ENCODE results near the gene CCDC148. TPM values are rescaled to one million over a fixed set of nuclear protein-coding genes. Genes with fewer than 3 reads are reported as not detected.

CCDC148 gene
- not detected for polyA plus RNA-seq (2012; ENCODE audit: insufficient read depth, insufficient read length)

DNA sequence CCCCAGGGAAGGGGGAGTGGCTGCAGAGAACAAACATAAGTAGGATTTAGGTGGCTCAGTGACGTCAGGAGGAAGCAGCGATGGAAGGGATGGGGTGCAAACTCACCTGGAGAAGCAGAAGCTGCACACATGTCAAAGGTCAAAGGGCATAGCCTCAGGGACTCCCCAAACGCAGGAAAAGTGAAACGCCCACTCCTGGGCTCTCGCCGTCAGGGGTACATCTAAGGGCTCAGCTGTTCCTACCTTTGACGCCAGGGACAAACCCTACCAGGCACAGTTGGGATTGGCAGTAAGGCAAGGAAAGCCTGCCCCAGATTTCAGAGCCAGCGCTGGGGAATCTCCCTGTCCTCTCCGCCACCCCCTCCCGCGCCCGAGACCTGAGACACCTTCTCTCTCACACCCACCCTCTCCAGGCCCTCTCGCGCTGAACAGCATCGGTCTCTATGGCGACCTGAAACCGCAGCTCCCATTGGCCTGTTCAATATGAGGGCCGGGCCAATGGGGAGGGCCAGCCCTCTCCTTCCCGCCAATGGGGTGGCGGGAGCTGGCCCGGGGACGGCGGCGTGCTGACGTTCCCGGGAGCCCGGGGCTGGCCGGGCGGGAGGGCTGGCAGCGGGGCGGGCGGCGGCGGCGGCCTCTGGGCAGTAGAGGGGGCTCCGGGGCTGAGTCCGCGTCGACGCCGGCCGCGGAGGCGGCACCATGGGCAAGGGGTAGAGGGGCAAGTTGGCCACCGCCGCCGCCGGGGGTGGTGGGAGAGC, at the start of gene CCDC148, which contains the start of gene PKP4:
Gene CCDC148 (minus strand): TSS at position 445 of the 758 bp plus-strand sequence. CDS start 314 bp downstream, at position 131.
Gene PKP4 (plus strand): TSS at position 644 of the 758 bp plus-strand sequence. CDS start 76,233 bp downstream, outside the sequence.
- H3K4me3 ChIP-seq (ENCODE audit: low read length), result peak within 1 kb of the TSS; percentile 73
- peak; percentile 87 for DNase-seq (ENCODE audit: low read depth, low spot score)

DNA sequence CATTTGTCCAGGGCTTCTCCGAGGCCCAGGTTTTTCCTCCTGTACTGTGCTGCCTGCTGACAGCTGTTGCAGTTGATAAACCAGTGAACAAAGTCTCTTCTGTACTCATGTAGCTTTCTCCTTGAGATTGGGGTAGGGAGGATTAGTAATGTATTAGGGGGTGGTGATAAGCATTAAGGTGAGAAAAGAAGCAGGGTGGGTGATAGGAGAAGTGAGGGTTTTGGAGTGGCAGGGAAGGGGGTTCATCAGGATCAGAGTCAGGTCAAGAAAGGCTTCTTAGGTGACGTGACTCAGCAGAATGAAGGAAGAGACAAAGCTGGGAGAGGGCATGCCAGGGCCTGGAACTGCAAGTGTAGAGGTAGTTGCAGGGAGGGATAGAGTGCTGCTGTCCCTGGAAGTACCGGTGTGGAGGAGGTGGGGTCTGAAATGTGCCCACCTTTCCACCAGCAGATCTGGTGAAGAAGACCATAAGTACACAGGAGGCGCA, 48.9 kb upstream of the CCDC148 start:
- DNase-seq (ENCODE audit: low read depth, low spot score), result no peak
- no peak overlapping the region for H3K4me3 ChIP-seq (ENCODE audit: low read length)

- DNase-seq (ENCODE audit: low read depth, low spot score), result no peak
- H3K4me3 ChIP-seq (ENCODE audit: low read length), result no peak overlapping the region
These were observed 47.5 kb upstream of the CCDC148 start for GRCh38 chr2:158504088-158504487.

DNA sequence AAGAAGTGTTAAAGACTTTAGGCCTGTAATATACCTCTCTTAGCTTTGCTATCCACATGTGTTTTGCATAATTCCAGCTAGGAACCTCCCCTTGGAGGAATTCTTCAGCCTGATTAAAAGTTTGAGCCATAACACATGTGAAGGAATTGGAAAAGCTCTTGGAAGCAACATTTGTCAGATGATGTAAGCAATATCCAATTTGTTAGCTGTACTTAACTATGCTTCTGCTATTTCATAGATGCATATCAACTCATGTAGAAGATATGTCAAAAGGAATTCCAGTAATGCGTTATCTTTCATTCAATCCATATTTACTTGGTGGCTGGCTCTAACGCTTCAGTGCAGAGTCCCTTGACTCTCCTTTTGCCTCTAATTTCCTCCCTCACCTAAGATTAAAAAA, 46.4 kb upstream of the CCDC148 start:
- no peak for DNase-seq (ENCODE audit: low read depth, low spot score)
- no peak overlapping the region for H3K4me3 ChIP-seq (ENCODE audit: low read length)

DNA sequence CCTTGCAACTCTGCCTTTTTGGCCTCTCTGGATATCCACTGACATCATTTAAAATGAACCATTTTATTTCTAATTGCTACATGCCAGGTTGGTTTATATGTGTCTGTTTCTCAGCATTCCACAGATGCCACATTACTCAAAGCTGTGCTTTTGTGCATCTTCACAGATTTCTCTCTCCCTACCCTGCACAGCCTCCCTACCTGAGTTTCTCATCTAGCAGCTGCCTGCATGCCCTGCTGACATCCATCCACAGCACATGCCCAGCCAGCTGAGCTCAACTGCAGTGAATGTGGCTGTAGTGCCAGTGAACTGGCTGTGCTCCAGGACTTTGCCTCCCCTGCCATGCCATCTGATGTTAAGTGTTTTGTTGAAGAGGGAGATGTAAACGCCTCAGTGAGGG, 44.7 kb upstream of the CCDC148 start:
- H3K4me3 ChIP-seq (ENCODE audit: low read length), result no peak overlapping the region
- no peak for DNase-seq (ENCODE audit: low read depth, low spot score)

GRCh38 chr2:158500333-158500732, 43.8 kb upstream of the CCDC148 start:
- no peak for DNase-seq (ENCODE audit: low read depth, low spot score)
- H3K4me3 ChIP-seq (ENCODE audit: low read length), result no peak overlapping the region

- no peak overlapping the region for H3K4me3 ChIP-seq (ENCODE audit: low read length)
- DNase-seq (ENCODE audit: low read depth, low spot score), result no peak
These were observed 42.8 kb upstream of the CCDC148 start for GRCh38 chr2:158499383-158499782.

GRCh38 chr2:158498749-158499136, 42.2 kb upstream of the CCDC148 start:
- no peak overlapping the region for H3K4me3 ChIP-seq (ENCODE audit: low read length)
- DNase-seq (ENCODE audit: low read depth, low spot score), result no peak

GRCh38 chr2:158498043-158498748, 41.6 kb upstream of the CCDC148 start:
- DNase-seq (ENCODE audit: low read depth, low spot score), result no peak
- no peak overlapping the region for H3K4me3 ChIP-seq (ENCODE audit: low read length)

DNA sequence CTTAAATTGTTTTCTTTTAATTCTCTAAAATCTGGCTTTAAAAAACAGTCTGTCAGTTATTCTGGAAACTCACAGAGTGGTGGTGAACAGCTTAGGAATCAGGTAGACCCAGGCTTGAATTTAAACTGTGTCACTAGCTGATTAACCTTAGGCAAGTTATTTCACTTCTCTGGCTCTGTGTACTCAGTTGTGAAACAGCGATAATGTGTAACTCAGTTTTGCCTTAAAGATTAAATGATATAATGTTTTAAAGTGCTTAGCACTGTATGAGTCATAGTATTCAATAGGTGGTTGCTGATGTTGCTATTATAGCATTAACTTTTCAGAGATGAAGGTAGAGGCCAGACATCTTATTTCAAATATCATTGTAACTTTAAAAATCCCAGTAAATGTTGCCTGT, 40.9 kb upstream of the CCDC148 start:
- H3K4me3 ChIP-seq (ENCODE audit: low read length), result no peak overlapping the region
- DNase-seq (ENCODE audit: low read depth, low spot score), result no peak

- no peak overlapping the region for H3K4me3 ChIP-seq (ENCODE audit: low read length)
- DNase-seq (ENCODE audit: low read depth, low spot score), result no peak
These were observed 40.4 kb upstream of the CCDC148 start for GRCh38 chr2:158496986-158497385.

- DNase-seq (ENCODE audit: low read depth, low spot score), result no peak
- no peak overlapping the region for H3K4me3 ChIP-seq (ENCODE audit: low read length)
These were observed 38.6 kb upstream of the CCDC148 start for GRCh38 chr2:158495175-158495574.

GRCh38 chr2:158493458-158493857, 36.9 kb upstream of the CCDC148 start:
- no peak for DNase-seq (ENCODE audit: low read depth, low spot score)
- no peak overlapping the region for H3K4me3 ChIP-seq (ENCODE audit: low read length)

DNA sequence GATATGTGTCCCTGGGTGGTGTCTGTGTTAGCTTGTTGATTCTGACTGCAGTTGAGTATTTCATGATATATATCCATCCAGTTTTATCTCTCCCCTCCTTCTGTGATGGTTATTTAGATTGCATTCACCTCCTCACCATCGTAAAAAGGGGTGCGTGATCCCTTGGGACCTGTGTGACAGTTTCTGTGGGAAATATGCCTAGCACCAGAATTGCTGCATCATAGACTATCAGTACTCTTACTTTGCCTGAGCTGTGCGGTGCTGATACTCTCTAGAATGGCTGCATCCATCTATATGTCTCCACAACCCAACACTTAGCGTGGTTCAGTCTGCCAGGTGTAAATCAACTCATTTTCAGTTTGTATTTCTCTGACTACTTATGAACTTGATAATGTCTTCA, 34.5 kb upstream of the CCDC148 start:
- no peak for DNase-seq (ENCODE audit: low read depth, low spot score)
- H3K4me3 ChIP-seq (ENCODE audit: low read length), result no peak overlapping the region

GRCh38 chr2:158489366-158490112, 33.0 kb upstream of the CCDC148 start:
- H3K4me3 ChIP-seq (ENCODE audit: low read length), result no peak overlapping the region
- no peak for DNase-seq (ENCODE audit: low read depth, low spot score)

DNA sequence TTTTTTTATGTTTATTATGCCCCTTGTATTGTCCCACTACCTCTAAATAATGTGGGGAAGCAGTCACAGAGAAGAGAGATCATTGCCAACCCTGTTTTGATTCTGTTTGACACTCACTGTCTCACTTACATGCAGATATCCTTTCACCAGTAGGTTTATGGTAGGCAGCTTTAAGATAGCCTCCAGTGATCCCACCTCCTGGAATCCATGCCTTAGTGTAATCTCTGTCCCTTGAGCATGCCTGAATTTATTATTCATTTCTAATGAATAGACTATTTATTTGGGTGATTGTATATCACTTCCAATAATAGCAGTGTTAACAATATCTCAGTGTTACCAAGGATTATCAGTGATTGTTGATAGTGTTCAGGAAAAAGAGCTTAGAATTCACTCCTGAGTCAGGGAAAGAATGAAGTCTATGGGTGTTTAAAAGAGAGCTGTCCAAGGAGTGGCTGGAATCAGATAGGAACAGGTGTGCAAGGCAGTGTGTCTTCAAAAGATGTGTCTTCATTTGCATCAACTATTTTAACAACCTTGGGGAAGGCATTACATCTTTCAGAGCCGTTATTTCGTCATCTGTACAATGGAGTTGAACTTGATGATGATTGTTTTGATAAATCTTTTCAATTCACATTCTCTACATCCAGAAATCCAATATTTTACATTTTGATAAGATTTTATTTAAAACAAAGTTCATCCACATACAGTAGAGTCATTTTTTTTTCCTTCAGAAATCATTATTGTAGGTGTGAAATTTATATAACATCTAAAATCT, 32.1 kb upstream of the CCDC148 start:
- H3K4me3 ChIP-seq (ENCODE audit: low read length), result no peak overlapping the region
- no peak for DNase-seq (ENCODE audit: low read depth, low spot score)

GRCh38 chr2:158487419-158487818, 30.9 kb upstream of the CCDC148 start:
- no peak for DNase-seq (ENCODE audit: low read depth, low spot score)
- H3K4me3 ChIP-seq (ENCODE audit: low read length), result no peak overlapping the region

GRCh38 chr2:158486970-158487325, 30.4 kb upstream of the CCDC148 start:
- no peak for DNase-seq (ENCODE audit: low read depth, low spot score)
- no peak overlapping the region for H3K4me3 ChIP-seq (ENCODE audit: low read length)

Measured in Jurkat, Clone E6-1 (cell line).